BLaER1 (cell line): ENCODE measurements around the gene RYR1.
A peak's percentile ranks its signal among the peaks of the same experiment; 100 is the strongest.

ENCODE experiments used
- H3K27ac ChIP-seq: shearing (Covaris generic); formaldehyde crosslinking; 2 replicates; pipeline ENCODE4 v1.8.1; 2022
- H3K27me3 ChIP-seq: shearing (Covaris generic); formaldehyde crosslinking; 2 replicates; pipeline ENCODE4 v1.8.1; 2022
- H3K36me3 ChIP-seq: shearing (Covaris generic); formaldehyde crosslinking; 2 replicates; pipeline ENCODE4 v1.8.1; 2022
- H3K4me1 ChIP-seq: shearing (Covaris generic); formaldehyde crosslinking; 2 replicates; pipeline ENCODE4 v1.8.1; 2022
- H3K4me2 ChIP-seq: shearing (Covaris generic); formaldehyde crosslinking; 2 replicates; pipeline ENCODE4 v1.8.1; 2022
- H3K4me3 ChIP-seq: shearing (Covaris generic); formaldehyde crosslinking; 2 replicates; pipeline ENCODE4 v1.8.1; 2022
- H3K9ac ChIP-seq: shearing (Covaris generic); formaldehyde crosslinking; 2 replicates; pipeline ENCODE4 v1.8.1; 2022
- H3K9me3 ChIP-seq: shearing (Covaris generic); formaldehyde crosslinking; 2 replicates; pipeline ENCODE4 v1.8.1; 2022
- H4K20me1 ChIP-seq: shearing (Covaris generic); formaldehyde crosslinking; 2 replicates; pipeline ENCODE4 v1.8.1; 2022
- Cebpa-rat ChIP-seq: shearing (Covaris generic); IDR thresholded peaks from 2 replicates; pipeline ENCODE4 v1.8.1; 2022

RYR1 gene

DNA sequence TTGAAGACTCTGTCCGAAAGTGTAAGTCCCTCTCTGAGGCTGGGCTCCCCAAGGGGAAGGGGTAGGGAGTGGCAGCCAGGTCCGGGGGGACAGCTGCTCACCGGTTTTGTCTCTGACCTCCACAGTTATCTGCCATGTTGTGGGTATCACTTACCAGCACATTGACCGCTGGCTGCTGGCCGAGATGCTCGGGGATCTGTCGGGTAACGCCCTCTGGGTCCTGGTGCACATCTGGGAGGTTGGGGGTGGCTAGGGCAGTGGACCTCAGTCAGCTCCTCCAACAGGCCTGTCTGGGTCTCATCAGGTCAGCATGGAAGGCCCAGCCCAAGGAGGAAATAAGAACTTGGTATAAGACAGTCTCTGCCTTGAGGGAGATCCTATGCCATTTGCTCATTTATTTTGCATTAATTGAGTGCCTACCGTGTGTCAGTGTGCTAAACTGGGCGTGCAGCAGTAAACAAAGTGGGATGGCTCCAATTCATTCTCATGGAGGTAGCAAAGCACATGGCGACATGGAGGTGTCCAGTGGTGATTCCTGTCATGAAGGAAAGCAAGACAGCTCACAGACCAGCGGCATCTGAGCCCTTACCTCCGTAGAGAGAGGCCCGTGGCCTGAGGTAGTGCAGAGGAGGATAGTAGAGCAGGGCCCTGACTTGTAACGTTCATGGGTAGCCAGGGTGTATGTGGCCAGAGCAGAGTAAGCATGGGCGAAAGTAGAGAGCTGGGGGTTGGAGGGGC, 199.2 kb downstream of the RYR1 start:
- TF ChIP-seq Cebpa-rat = no peak
- peaks cover 18% of the 10 kb centered on the region for H3K4me1 ChIP-seq
- H3K9ac ChIP-seq = no peak overlapping the region

GRCh38 chr19:38634757-38635482, 201.4 kb downstream of the RYR1 start:
- H3K9ac ChIP-seq = no peak overlapping the region
- TF ChIP-seq Cebpa-rat = no peak
- no peak overlapping the region for H3K27ac ChIP-seq
- H3K27me3 ChIP-seq = no peaks in the 10 kb centered on the region
- H3K9me3 ChIP-seq = no peaks in the 10 kb centered on the region
- H3K36me3 ChIP-seq = peaks cover 67% of the 10 kb centered on the region
- no peak overlapping the region for H3K4me2 ChIP-seq
- peaks cover 24% of the 10 kb centered on the region for H3K4me1 ChIP-seq
- H3K4me3 ChIP-seq = no peak overlapping the region
- H4K20me1 ChIP-seq = peaks cover 2% of the 10 kb centered on the region

More for the DNA sequence above, 199.2 kb downstream of the RYR1 start:
- H3K9me3 ChIP-seq = no peaks in the 10 kb centered on the region
- H3K4me2 ChIP-seq = no peak overlapping the region
- H3K27ac ChIP-seq = no peak overlapping the region
- H3K27me3 ChIP-seq = no peaks in the 10 kb centered on the region
- H3K4me3 ChIP-seq = no peak overlapping the region
- H3K36me3 ChIP-seq = peaks cover 83% of the 10 kb centered on the region
- peaks cover 10% of the 10 kb centered on the region for H4K20me1 ChIP-seq

GRCh38 chr19:38635483-38636399, 202.2 kb downstream of the RYR1 start:
- Histone ChIP-seq H3K27ac (peak overlapping the region; percentile 56; the same call in 1 of the 2 replicates), H3K9ac (peak overlapping the region; percentile 27; the same call in 1 of the 2 replicates), H4K20me1 (no peaks in the 10 kb centered on the region; the same call in none of the 2 replicates), H3K4me3 (no peak overlapping the region), H3K36me3 (peaks cover 59% of the 10 kb centered on the region), H3K27me3 (no peaks in the 10 kb centered on the region), H3K4me1 (peaks cover 32% of the 10 kb centered on the region), H3K9me3 (no peaks in the 10 kb centered on the region), H3K4me2 (peak overlapping the region; percentile 82)
- no peak for TF ChIP-seq Cebpa-rat
